K562 (cell line): ENCODE results near the gene DIP2B.

ENCODE experiments used
- JUNB ChIP-seq: fragments of 450-650 bp; formaldehyde crosslinking; conservative IDR thresholded peaks from 2 replicates; pipeline ENCODE4 v1.4.0; 2020; ENCODE audit warnings: mild to moderate bottlenecking
- SAP30 ChIP-seq: fragments of 200-600 bp; sonication (generic); IDR thresholded peaks from 2 replicates; pipeline ENCODE4 v1.6.1; 2012; ENCODE audit warnings: borderline replicate concordance, low read depth, mild to moderate bottlenecking, moderate library complexity, low read length, control low read depth, inconsistent platforms; ENCODE audit not compliant: insufficient read depth, poor library complexity, severe bottlenecking
- TCF7L2 ChIP-seq: fragments of 150-350 bp; IDR thresholded peaks from 2 replicates; pipeline ENCODE4 v1.6.1; 2016; ENCODE audit warnings: low read depth, mild to moderate bottlenecking, low read length, moderate library complexity
- TF ChIP-seq, protein P1 (sequence below): sonication (generic); formaldehyde crosslinking; IDR thresholded peaks from 2 replicates; pipeline ENCODE4 v1.8.1; 2023; ENCODE audit warnings: mild to moderate bottlenecking, missing genetic modification reagents
- TF ChIP-seq, protein P2 (sequence below), 3 experiments: IDR thresholded peaks in 2 of 3; conservative IDR thresholded peaks in 1 of 3; 2 replicates each; pipeline ENCODE4 v1.5.1; 2011 to 2012; ENCODE audit warnings: low read length in 3 of 3, mild to moderate bottlenecking in 3 of 3, control low read depth in 2 of 3, improper control_type of control experiment in 1 of 3, inconsistent platforms in 1 of 3, low read depth in 1 of 3, mixed read lengths in 1 of 3, moderate library complexity in 1 of 3; ENCODE audit not compliant: insufficient read depth in 2 of 3

GRCh38 chr12:50508970-50509663 is 4.3 kb downstream of the DIP2B start:
- TF ChIP-seq, protein P1, sequence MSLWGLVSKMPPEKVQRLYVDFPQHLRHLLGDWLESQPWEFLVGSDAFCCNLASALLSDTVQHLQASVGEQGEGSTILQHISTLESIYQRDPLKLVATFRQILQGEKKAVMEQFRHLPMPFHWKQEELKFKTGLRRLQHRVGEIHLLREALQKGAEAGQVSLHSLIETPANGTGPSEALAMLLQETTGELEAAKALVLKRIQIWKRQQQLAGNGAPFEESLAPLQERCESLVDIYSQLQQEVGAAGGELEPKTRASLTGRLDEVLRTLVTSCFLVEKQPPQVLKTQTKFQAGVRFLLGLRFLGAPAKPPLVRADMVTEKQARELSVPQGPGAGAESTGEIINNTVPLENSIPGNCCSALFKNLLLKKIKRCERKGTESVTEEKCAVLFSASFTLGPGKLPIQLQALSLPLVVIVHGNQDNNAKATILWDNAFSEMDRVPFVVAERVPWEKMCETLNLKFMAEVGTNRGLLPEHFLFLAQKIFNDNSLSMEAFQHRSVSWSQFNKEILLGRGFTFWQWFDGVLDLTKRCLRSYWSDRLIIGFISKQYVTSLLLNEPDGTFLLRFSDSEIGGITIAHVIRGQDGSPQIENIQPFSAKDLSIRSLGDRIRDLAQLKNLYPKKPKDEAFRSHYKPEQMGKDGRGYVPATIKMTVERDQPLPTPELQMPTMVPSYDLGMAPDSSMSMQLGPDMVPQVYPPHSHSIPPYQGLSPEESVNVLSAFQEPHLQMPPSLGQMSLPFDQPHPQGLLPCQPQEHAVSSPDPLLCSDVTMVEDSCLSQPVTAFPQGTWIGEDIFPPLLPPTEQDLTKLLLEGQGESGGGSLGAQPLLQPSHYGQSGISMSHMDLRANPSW (CRISPR knock-in tag), result no peak
- TF ChIP-seq, protein P2, sequence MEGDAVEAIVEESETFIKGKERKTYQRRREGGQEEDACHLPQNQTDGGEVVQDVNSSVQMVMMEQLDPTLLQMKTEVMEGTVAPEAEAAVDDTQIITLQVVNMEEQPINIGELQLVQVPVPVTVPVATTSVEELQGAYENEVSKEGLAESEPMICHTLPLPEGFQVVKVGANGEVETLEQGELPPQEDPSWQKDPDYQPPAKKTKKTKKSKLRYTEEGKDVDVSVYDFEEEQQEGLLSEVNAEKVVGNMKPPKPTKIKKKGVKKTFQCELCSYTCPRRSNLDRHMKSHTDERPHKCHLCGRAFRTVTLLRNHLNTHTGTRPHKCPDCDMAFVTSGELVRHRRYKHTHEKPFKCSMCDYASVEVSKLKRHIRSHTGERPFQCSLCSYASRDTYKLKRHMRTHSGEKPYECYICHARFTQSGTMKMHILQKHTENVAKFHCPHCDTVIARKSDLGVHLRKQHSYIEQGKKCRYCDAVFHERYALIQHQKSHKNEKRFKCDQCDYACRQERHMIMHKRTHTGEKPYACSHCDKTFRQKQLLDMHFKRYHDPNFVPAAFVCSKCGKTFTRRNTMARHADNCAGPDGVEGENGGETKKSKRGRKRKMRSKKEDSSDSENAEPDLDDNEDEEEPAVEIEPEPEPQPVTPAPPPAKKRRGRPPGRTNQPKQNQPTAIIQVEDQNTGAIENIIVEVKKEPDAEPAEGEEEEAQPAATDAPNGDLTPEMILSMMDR (IDR thresholded peaks at IDR 0.05 in 2 of 3, conservative IDR thresholded peaks at IDR 0.05 in 1 of 3; ENCODE audit: insufficient read depth in 2 of 3, low read depth in 1 of 3, low read length in 3 of 3), result no peak
- TF ChIP-seq JUNB (no peak), TCF7L2 (no peak), SAP30 (no peak)
